LNCaP clone FGC (cell line): Measurements from ENCODE around the gene PIK3R3.
A peak's percentile ranks its signal among the peaks of the same experiment; 100 is the strongest.

Source experiments
- DNase-seq: peaks from one replicate; pipeline ENCODE4 v3.0.0-alpha.2; 2011; ENCODE audit warnings: low read depth
- H3K4me3 ChIP-seq: 2 replicates; pipeline ENCODE4 v1.5.1; 2011; ENCODE audit warnings: mild to moderate bottlenecking, low read depth, low read length, control low read depth
- TF ChIP-seq, protein P1 (sequence below): IDR thresholded peaks from 2 replicates; pipeline ENCODE4 v1.5.1; 2012; ENCODE audit warnings: mild to moderate bottlenecking; ENCODE audit not compliant: control insufficient read depth, insufficient read depth; ENCODE audit errors: extremely low read depth

The PIK3R3 gene

DNA sequence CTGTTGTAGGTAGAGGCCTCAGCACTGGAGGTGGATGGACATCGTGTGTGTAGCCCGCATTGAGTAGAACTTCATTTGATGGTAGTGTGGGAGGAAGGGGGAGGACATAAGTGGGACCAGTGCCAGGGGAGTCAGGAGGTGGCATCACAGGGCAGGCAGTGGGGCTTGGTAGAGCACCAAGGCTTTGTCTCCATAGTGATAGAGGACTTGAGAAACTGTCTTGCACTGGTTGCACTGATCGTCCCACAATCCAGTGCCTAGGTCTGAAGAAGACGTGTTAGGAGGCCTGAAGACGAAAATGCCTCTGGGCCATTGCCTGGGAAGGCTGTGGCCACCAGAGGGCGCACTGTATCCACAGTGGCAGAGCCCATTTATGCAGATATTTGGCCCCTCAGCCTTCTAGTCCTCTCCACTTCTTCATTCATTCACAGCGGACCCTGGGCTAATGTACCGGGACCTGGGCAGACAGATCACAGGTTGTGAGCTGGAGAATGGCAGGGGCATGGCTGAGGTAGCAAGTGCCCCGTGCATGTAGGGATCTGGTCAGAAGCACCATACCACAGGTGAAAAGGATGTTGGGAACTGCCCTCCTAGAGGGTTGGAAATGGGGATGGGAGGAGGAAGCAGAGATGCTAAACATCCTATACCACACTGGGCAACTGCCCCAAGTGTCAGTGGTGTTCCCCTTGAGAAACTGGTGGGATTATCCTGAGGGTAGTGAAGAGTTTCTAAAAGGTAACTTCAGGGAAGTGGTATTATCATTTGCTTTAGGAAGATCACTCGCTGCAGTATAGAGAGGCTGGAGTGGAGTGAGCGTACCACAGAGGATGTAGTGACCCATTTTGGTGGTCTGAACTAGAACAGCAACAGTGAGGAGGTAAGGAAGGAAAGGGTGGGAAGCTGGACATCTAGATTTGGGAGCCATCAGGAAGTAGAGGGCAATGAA is 95.3 kb downstream of the PIK3R3 start:
- DNase-seq: peak; percentile 59
- TF ChIP-seq, protein P1, sequence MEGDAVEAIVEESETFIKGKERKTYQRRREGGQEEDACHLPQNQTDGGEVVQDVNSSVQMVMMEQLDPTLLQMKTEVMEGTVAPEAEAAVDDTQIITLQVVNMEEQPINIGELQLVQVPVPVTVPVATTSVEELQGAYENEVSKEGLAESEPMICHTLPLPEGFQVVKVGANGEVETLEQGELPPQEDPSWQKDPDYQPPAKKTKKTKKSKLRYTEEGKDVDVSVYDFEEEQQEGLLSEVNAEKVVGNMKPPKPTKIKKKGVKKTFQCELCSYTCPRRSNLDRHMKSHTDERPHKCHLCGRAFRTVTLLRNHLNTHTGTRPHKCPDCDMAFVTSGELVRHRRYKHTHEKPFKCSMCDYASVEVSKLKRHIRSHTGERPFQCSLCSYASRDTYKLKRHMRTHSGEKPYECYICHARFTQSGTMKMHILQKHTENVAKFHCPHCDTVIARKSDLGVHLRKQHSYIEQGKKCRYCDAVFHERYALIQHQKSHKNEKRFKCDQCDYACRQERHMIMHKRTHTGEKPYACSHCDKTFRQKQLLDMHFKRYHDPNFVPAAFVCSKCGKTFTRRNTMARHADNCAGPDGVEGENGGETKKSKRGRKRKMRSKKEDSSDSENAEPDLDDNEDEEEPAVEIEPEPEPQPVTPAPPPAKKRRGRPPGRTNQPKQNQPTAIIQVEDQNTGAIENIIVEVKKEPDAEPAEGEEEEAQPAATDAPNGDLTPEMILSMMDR: peak; percentile 92
- H3K4me3 ChIP-seq: no peak overlapping the region

- TF ChIP-seq, protein P1: no peak
- no peak for DNase-seq
- no peak overlapping the region for H3K4me3 ChIP-seq
Observed at GRCh38 chr1:46034601-46035516, 97.6 kb downstream of the PIK3R3 start.

DNA sequence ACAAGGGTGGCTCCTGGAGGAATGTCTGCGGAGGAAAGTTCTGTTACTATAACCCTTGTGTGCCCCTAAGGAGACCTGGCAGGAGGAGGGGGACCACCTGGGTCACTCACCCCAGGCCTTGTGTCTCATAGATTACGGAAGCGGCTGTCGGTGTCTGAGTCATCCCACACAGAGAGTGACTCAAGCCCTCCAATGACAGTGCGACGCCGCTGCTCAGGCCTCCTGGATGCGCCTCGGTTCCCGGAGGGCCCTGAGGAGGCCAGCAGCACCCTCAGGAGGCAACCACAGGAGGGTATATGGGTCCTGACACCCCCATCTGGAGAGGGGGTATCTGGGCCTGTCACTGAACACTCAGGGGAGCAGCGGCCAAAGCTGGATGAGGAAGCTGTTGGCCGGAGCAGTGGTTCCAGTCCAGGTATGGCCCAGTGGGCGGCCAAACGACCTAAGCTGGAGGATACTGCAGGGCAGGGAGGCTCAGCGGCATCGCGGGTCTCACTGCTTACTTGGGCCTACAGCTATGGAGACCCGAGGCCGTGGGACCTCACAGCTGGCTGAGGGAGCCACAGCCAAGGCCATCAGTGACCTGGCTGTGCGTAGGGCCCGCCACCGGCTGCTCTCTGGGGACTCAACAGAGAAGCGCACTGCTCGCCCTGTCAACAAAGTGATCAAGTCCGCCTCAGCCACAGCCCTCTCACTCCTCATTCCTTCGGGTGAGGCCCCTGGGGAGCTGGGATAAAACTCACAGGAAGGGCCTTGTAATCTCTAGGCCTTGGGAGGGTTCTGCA is 101.4 kb downstream of the PIK3R3 start:
- TF ChIP-seq, protein P1: no peak
- H3K4me3 ChIP-seq: no peak overlapping the region
- DNase-seq: no peak

- H3K4me3 ChIP-seq: no peak overlapping the region
- TF ChIP-seq, protein P1: no peak
- no peak for DNase-seq
Observed at GRCh38 chr1:46030074-46030870, 102.2 kb downstream of the PIK3R3 start.

- DNase-seq: no peak
- TF ChIP-seq, protein P1: no peak
Observed at GRCh38 chr1:46027788-46028573, 104.4 kb downstream of the PIK3R3 start.

More at GRCh38 chr1:46027788-46028573, 104.4 kb downstream of the PIK3R3 start:
- no peak overlapping the region for H3K4me3 ChIP-seq
